Endometrium (tissue), 2 donors: ENCODE data around the gene AIG1.
"Not testable (repeated sequence)": the region's sequence is repeated elsewhere in the genome, so short reads cannot be mapped to it uniquely, and the experiment has no call there.

Experiments
- FAIRE-seq: peaks from 2 replicates; lab custom pipeline; 2012; peaks lifted over from hg19 to GRCh38; lab: Jason Lieb, UNC
- donor health status: control.
- donor health status: control.

Gene AIG1

GRCh38 chr6:143060806-143061596, at the start of gene AIG1:
Gene AIG1 (plus strand): TSS chr6:143060889. CDS start chr6:143060926, 37 bp downstream.
- no peak for FAIRE-seq

- no peak for FAIRE-seq
Measured at GRCh38 chr6:143014764-143015163, 45.9 kb upstream of the AIG1 start.

GRCh38 chr6:143015300-143015706, 45.4 kb upstream of the AIG1 start:
- FAIRE-seq = no peak

- FAIRE-seq = no peak
Measured at GRCh38 chr6:143018955-143019354, 41.7 kb upstream of the AIG1 start.

GRCh38 chr6:143020862-143021261, 39.8 kb upstream of the AIG1 start:
- not testable (repeated sequence) for FAIRE-seq

GRCh38 chr6:143021543-143021942, 39.1 kb upstream of the AIG1 start:
- FAIRE-seq = no peak

- no peak for FAIRE-seq
Measured at GRCh38 chr6:143022587-143022986, 38.1 kb upstream of the AIG1 start.

- no peak for FAIRE-seq
Measured at GRCh38 chr6:143023695-143024094, 37.0 kb upstream of the AIG1 start.

- no peak for FAIRE-seq
Measured at GRCh38 chr6:143024977-143025376, 35.7 kb upstream of the AIG1 start.

GRCh38 chr6:143026696-143027449, 33.8 kb upstream of the AIG1 start:
- FAIRE-seq = no peak

- FAIRE-seq = no peak
Measured at GRCh38 chr6:143034689-143035334, 25.9 kb upstream of the AIG1 start.

GRCh38 chr6:143037470-143037869, 23.2 kb upstream of the AIG1 start:
- no peak for FAIRE-seq

- no peak for FAIRE-seq
Measured at GRCh38 chr6:143038833-143039232, 21.9 kb upstream of the AIG1 start.

- no peak for FAIRE-seq
Measured at GRCh38 chr6:143039548-143039947, 21.1 kb upstream of the AIG1 start.

- no peak for FAIRE-seq
Measured at GRCh38 chr6:143040018-143040417, 20.7 kb upstream of the AIG1 start.

GRCh38 chr6:143044345-143044744, 16.3 kb upstream of the AIG1 start:
- FAIRE-seq = not testable (repeated sequence)

- no peak for FAIRE-seq
Measured at GRCh38 chr6:143049611-143050010, 11.1 kb upstream of the AIG1 start.

- FAIRE-seq = no peak
Measured at GRCh38 chr6:143050509-143050908, 10.2 kb upstream of the AIG1 start.

GRCh38 chr6:143052282-143052681, 8.4 kb upstream of the AIG1 start:
- no peak for FAIRE-seq

- no peak for FAIRE-seq
Measured at GRCh38 chr6:143053856-143054255, 6.8 kb upstream of the AIG1 start.

- FAIRE-seq = no peak
Measured at GRCh38 chr6:143054329-143054728, 6.4 kb upstream of the AIG1 start.

- FAIRE-seq = no peak
Measured at GRCh38 chr6:143055213-143055612, 5.5 kb upstream of the AIG1 start.

- no peak for FAIRE-seq
Measured at GRCh38 chr6:143055891-143056290, 4.8 kb upstream of the AIG1 start.
